Keratinocyte (primary cell): ENCODE data around the gene PCDHA11.

Source experiments
- EZH2 ChIP-seq: IDR thresholded peaks from one replicate; pipeline ENCODE4 v1.6.1; 2012; ENCODE audit warnings: inconsistent platforms, mild to moderate bottlenecking, low read length, moderate library complexity
- TF ChIP-seq, protein P1 (sequence below), 3 experiments: IDR thresholded peaks in 1 of 3; conservative IDR thresholded peaks in 1 of 3; optimal IDR thresholded peaks in 1 of 3; 2 replicates in 2 of 3; 3 replicates in 1 of 3; pipeline versions ENCODE3 to v1.5.1; 2011; ENCODE audit warnings: low read length in 3 of 3, mild to moderate bottlenecking in 3 of 3, moderate library complexity in 2 of 3, control low read depth in 1 of 3, inconsistent platforms in 1 of 3; ENCODE audit not compliant: insufficient read depth in 2 of 3; ENCODE audit errors: extremely low read depth in 1 of 3

DNA sequence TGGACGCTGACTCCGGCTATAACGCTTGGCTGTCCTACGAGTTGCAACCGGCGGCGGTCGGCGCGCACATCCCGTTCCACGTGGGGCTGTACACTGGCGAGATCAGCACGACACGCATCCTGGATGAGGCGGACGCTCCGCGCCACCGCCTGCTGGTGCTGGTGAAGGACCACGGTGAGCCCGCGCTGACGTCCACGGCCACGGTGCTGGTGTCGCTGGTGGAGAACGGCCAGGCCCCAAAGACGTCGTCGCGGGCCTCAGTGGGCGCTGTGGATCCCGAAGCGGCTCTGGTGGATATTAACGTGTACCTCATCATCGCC, 8.5 kb downstream of the PCDHA11 start:
- TF ChIP-seq EZH2: no peak
- TF ChIP-seq, protein P1, sequence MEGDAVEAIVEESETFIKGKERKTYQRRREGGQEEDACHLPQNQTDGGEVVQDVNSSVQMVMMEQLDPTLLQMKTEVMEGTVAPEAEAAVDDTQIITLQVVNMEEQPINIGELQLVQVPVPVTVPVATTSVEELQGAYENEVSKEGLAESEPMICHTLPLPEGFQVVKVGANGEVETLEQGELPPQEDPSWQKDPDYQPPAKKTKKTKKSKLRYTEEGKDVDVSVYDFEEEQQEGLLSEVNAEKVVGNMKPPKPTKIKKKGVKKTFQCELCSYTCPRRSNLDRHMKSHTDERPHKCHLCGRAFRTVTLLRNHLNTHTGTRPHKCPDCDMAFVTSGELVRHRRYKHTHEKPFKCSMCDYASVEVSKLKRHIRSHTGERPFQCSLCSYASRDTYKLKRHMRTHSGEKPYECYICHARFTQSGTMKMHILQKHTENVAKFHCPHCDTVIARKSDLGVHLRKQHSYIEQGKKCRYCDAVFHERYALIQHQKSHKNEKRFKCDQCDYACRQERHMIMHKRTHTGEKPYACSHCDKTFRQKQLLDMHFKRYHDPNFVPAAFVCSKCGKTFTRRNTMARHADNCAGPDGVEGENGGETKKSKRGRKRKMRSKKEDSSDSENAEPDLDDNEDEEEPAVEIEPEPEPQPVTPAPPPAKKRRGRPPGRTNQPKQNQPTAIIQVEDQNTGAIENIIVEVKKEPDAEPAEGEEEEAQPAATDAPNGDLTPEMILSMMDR (optimal IDR thresholded peaks at IDR 0.05 in 1 of 3, IDR thresholded peaks at IDR 0.05 in 1 of 3, conservative IDR thresholded peaks at IDR 0.05 in 1 of 3; ENCODE audit: extremely low read depth in 1 of 3, insufficient read depth in 2 of 3, low read length in 3 of 3): no peak
